HG03103 (cell line): ENCODE results near the gene PRKAA1.

ENCODE experiments used
- ATAC-seq: cut with Tn5 transposase; IDR thresholded peaks from one replicate; pipeline ENCODE4 v1.9.1; 2021; ENCODE audit warnings: low read depth; ENCODE audit not compliant: unreplicated experiment

The PRKAA1 gene

GRCh38 chr5:40784027-40784653, 14.0 kb downstream of the PRKAA1 start:
- no peak for ATAC-seq

GRCh38 chr5:40781843-40782409, 16.2 kb downstream of the PRKAA1 start:
- ATAC-seq: no peak

GRCh38 chr5:40780858-40781257, 17.3 kb downstream of the PRKAA1 start:
- ATAC-seq: no peak

GRCh38 chr5:40780199-40780598, 18.0 kb downstream of the PRKAA1 start:
- ATAC-seq: no peak

GRCh38 chr5:40779561-40779960, 18.6 kb downstream of the PRKAA1 start:
- ATAC-seq: no peak

GRCh38 chr5:40778133-40778532, 20.0 kb downstream of the PRKAA1 start:
- no peak for ATAC-seq

GRCh38 chr5:40776658-40776977, 21.6 kb downstream of the PRKAA1 start:
- no peak for ATAC-seq

- no peak for ATAC-seq
These were observed 22.1 kb downstream of the PRKAA1 start for GRCh38 chr5:40775846-40776657.

GRCh38 chr5:40775085-40775845, 22.9 kb downstream of the PRKAA1 start:
- no peak for ATAC-seq

- ATAC-seq: no peak
These were observed 23.6 kb downstream of the PRKAA1 start for GRCh38 chr5:40774623-40775022.

GRCh38 chr5:40770764-40771163, 27.4 kb downstream of the PRKAA1 start:
- ATAC-seq: no peak

- ATAC-seq: no peak
These were observed 35.5 kb downstream of the PRKAA1 start for GRCh38 chr5:40762705-40763104.

- ATAC-seq: no peak
These were observed 40.8 kb downstream of the PRKAA1 start for GRCh38 chr5:40757400-40757799.

GRCh38 chr5:40755407-40756365, 42.5 kb downstream of the PRKAA1 start, which contains the start of gene TTC33:
TTC33 (minus strand) TSS chr5:40755961; CDS start chr5:40747018, 8,943 bp downstream.
- peak; percentile 86 for ATAC-seq

- ATAC-seq: peak; percentile 71
These were observed 43.1 kb downstream of the PRKAA1 start for GRCh38 chr5:40755093-40755406.

- peak; percentile 19 for ATAC-seq
These were observed 43.6 kb downstream of the PRKAA1 start for GRCh38 chr5:40754381-40755092.

- no peak for ATAC-seq
These were observed 51.5 kb downstream of the PRKAA1 start for GRCh38 chr5:40746703-40747102.

- no peak for ATAC-seq
These were observed 54.4 kb downstream of the PRKAA1 start for GRCh38 chr5:40743771-40744170.

- no peak for ATAC-seq
These were observed 59.7 kb downstream of the PRKAA1 start for GRCh38 chr5:40738502-40738901.
